ENCODE data around the gene NADSYN1. TPM values are rescaled to one million over a fixed set of nuclear protein-coding genes. Genes with fewer than 3 reads are reported as not detected.
A peak's percentile ranks its signal among the peaks of the same experiment; 100 is the strongest.

NADSYN1 gene
- total RNA-seq, 6 donors from 2014 or later, result 46.8 to 248 (median 79.5) TPM

DNA sequence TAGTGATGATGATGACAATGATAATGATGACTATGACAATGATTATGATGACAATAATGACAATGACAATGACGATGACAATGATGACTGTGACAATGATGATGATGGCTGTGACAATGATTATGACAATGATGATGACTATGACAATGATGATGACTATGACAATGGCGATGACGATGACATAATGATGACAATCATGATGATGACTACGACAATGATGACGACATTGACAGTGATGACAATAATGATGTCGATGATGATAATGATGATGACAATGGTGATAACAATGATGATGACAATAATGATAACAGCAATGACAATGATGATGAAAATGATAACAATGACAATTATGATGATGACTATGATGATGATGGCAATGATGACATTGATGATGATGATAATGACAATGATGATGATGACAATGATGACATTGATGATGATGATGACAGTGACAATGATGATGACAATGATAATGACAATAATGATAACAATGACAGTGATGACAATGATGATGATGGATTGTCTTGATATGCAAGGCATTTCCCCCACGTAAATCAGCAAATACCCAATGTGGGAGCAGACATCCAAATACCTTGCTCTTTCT, 42.5 kb upstream of the NADSYN1 start:
- no peaks in the 10 kb centered on the region for H3K4me1 ChIP-seq
- WGBS, 2 donors, result 78 to 79% methylated on average over 7 of the region's 7 CpGs
- no peak overlapping the region for H3K27ac ChIP-seq
- no peaks in the 10 kb centered on the region for H3K9me3 ChIP-seq
- no peak overlapping the region for H3K4me3 ChIP-seq
- DNase-seq, result no peak
- ATAC-seq (ENCODE audit: low FRiP score in 2 of 2), result no peak
- no peaks in the 10 kb centered on the region for H3K27me3 ChIP-seq
- TF ChIP-seq POLR2A (IDR thresholded peaks at IDR 0.05) (no peak), EP300 (IDR thresholded peaks at IDR 0.05) (no peak), POLR2AphosphoS5 (IDR thresholded peaks at IDR 0.05) (no peak)
- TF ChIP-seq, protein P1, sequence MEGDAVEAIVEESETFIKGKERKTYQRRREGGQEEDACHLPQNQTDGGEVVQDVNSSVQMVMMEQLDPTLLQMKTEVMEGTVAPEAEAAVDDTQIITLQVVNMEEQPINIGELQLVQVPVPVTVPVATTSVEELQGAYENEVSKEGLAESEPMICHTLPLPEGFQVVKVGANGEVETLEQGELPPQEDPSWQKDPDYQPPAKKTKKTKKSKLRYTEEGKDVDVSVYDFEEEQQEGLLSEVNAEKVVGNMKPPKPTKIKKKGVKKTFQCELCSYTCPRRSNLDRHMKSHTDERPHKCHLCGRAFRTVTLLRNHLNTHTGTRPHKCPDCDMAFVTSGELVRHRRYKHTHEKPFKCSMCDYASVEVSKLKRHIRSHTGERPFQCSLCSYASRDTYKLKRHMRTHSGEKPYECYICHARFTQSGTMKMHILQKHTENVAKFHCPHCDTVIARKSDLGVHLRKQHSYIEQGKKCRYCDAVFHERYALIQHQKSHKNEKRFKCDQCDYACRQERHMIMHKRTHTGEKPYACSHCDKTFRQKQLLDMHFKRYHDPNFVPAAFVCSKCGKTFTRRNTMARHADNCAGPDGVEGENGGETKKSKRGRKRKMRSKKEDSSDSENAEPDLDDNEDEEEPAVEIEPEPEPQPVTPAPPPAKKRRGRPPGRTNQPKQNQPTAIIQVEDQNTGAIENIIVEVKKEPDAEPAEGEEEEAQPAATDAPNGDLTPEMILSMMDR (IDR thresholded peaks at IDR 0.05), result no peak
- H3K36me3 ChIP-seq, result no peaks in the 10 kb centered on the region

GRCh38 chr11:71414645-71415044, 38.4 kb upstream of the NADSYN1 start:
- Histone ChIP-seq H3K36me3 (no peaks in the 10 kb centered on the region), H3K4me1 (no peaks in the 10 kb centered on the region), H3K9me3 (no peaks in the 10 kb centered on the region), H3K27ac (no peak overlapping the region), H3K27me3 (no peaks in the 10 kb centered on the region), H3K4me3 (no peak overlapping the region)
- DNase-seq, result no peak
- no peak for TF ChIP-seq POLR2AphosphoS5 (IDR thresholded peaks at IDR 0.05)
- no peak for TF ChIP-seq POLR2A (IDR thresholded peaks at IDR 0.05)
- TF ChIP-seq, protein P1 (IDR thresholded peaks at IDR 0.05), result no peak
- no peak for TF ChIP-seq EP300 (IDR thresholded peaks at IDR 0.05)
- ATAC-seq (ENCODE audit: low FRiP score in 2 of 2), result no peak

- no peak overlapping the region for H3K4me3 ChIP-seq
- no peaks in the 10 kb centered on the region for H3K9me3 ChIP-seq
- TF ChIP-seq EP300 (IDR thresholded peaks at IDR 0.05), result no peak
- TF ChIP-seq, protein P1 (IDR thresholded peaks at IDR 0.05), result no peak
- TF ChIP-seq POLR2A (IDR thresholded peaks at IDR 0.05), result no peak
- no peak overlapping the region for H3K27ac ChIP-seq
- ATAC-seq (ENCODE audit: low FRiP score in 2 of 2), result no peak
- DNase-seq, result no peak
- no peaks in the 10 kb centered on the region for H3K4me1 ChIP-seq
- 62 to 81% methylated on average over 4 to 8 of the region's 8 CpGs for WGBS, 2 donors
- H3K36me3 ChIP-seq, result no peaks in the 10 kb centered on the region
- no peaks in the 10 kb centered on the region for H3K27me3 ChIP-seq
Measured at GRCh38 chr11:71418643-71419042, 34.4 kb upstream of the NADSYN1 start.

DNA sequence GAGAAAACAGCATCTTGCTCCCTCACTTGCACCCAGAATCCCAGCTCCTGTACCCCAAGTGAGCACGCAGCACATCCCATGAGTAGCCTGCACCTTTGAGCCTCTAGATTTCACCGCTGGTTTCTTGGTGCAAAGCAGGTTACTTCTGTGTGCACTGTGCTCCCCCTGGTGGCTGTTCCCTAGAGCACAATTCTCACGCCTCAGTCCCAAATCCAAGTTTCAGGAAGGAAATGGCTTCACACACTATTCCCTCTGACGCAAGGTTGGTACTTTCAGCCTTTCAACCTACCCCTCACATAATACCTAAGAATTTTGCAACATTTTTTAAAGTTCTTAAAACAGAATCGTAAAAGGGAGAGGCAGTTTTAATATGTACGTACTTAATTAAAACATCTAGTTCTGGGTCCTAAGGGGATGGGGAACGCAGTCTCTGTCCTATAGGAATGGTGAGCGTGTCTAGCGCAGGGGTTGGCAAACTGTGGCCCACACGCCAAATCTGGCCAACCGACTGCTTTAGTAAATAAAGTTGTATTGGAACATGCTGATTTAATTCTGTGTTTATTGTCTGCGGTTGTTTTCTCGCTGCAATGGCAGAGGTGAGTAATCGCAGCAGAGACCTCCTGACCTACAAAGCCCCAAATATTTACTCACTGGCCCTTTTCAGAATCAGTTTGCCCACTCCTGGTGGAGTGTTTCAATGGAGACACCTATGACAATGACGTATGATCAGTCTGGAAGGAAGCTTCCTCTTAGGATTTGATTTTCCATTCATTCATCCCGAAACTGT, 32.4 kb upstream of the NADSYN1 start:
- Histone ChIP-seq H3K27ac (no peak overlapping the region), H3K36me3 (no peaks in the 10 kb centered on the region), H3K27me3 (no peaks in the 10 kb centered on the region), H3K9me3 (no peaks in the 10 kb centered on the region), H3K4me1 (no peaks in the 10 kb centered on the region), H3K4me3 (no peak overlapping the region)
- WGBS, 2 donors, result 63 to 67% methylated on average over 15 to 16 of the region's 16 CpGs
- TF ChIP-seq, protein P1 (IDR thresholded peaks at IDR 0.05), result peak; percentile 41 to 75 (median 62)
- TF ChIP-seq EP300 (IDR thresholded peaks at IDR 0.05), result no peak
- peak; percentile 54 to 60 for ATAC-seq (ENCODE audit: low FRiP score in 2 of 2)
- DNase-seq, result peak in 1 of 2 donors; percentile 61
